Stomach (tissue), 9 donors: ENCODE data around the gene KDM4B. TPM values are rescaled to one million over a fixed set of nuclear protein-coding genes. Genes with fewer than 3 reads are reported as not detected.

Source experiments
- DNase-seq, 2 donors: peaks; one replicate each; pipeline versions ENCODE4 v3.0.0 to v3.0.0-alpha.2; 2013 to 2019
- H3K27ac ChIP-seq, 5 donors: fragments of 200-600 bp in 4 of 5; sonication (generic) in 4 of 5; one replicate each; pipeline ENCODE4 v1.5.1; 2013 to 2019; ENCODE audit warnings: mild to moderate bottlenecking in 1 of 5, moderate library complexity in 1 of 5
- H3K27me3 ChIP-seq, 3 donors: fragments of 200-600 bp; sonication (generic); one replicate each; pipeline ENCODE4 v1.5.1; 2017 to 2019; ENCODE audit warnings: mixed run types in 1 of 3
- H3K36me3 ChIP-seq, 4 donors: fragments of 200-600 bp; sonication (generic); 1 replicate in 3 of 4; 2 replicates in 1 of 4; pipeline ENCODE4 v1.5.1; 2016 to 2019
- H3K4me1 ChIP-seq, 4 donors: fragments of 200-600 bp; sonication (generic); one replicate each; pipeline ENCODE4 v1.5.1; 2016 to 2019
- H3K4me3 ChIP-seq, 4 donors: fragments of 200-600 bp; sonication (generic) in 3 of 4; one replicate each; pipeline ENCODE4 v1.5.1; 2016 to 2019; ENCODE audit warnings: mild to moderate bottlenecking in 1 of 4
- H3K9me3 ChIP-seq, 4 donors: fragments of 200-600 bp; sonication (generic); one replicate each; pipeline ENCODE4 v1.5.1; 2016 to 2019
- CTCF ChIP-seq, 7 experiments: fragments of 450-650 bp in 4 of 7; fragments of 200-600 bp in 3 of 7; sonication (generic) in 3 of 7; IDR thresholded peaks; one replicate each; pipeline ENCODE4 v1.5.1; 2016 to 2019; ENCODE audit warnings: antibody characterized with exemption in 7 of 7, control low read depth in 2 of 7, mild to moderate bottlenecking in 1 of 7
- EP300 ChIP-seq: sonication (generic); formaldehyde crosslinking; IDR thresholded peaks from one replicate; pipeline ENCODE4 v1.6.1; 2017; ENCODE audit warnings: antibody characterized with exemption
- POLR2A ChIP-seq, 4 donors: fragments of 450-650 bp; IDR thresholded peaks; one replicate each; pipeline ENCODE4 v1.6.1; 2016; ENCODE audit warnings: antibody characterized with exemption in 4 of 4, control low read depth in 2 of 4, mild to moderate bottlenecking in 1 of 4, moderate library complexity in 1 of 4
- POLR2AphosphoS5 ChIP-seq, 3 donors: sonication (generic); formaldehyde crosslinking; IDR thresholded peaks; one replicate each; pipeline ENCODE4 v1.6.1; 2016; ENCODE audit warnings: antibody characterized with exemption in 3 of 3
- WGBS, 5 donors: extraction: QIAGEN DNeasy Blood & Tissue Kit in 3 of 5; methylation state at CpG; one replicate each; pipeline versions ENCODE4 v1.1.5 to v1.1.7; 2013 to 2018; 5-methylcytosine and 5-hydroxymethylcytosine counted together
- intact Hi-C: fragments of 100-400 bp; cut with DNase I; formaldehyde crosslinking; loops from one replicate; pipeline ENCODE4 v1.15.1; 2023; ENCODE audit warnings: low total_unique reads
- polyA plus RNA-seq, 3 donors: library from polyadenylated mRNA; stranded (reverse); fragments of 200-250 nt; gene quantifications; one replicate each; pipeline ENCODE4 v1.2.3, GENCODE V29; 2013
- total RNA-seq, 5 donors: library from RNA; depleted of rRNA; stranded (reverse); fragments of >200 nt; gene quantifications; one replicate each; pipeline versions ENCODE4 v1.1.0 to v1.2.3, GENCODE V29; 2014 to 2016
- donor health status: healthy with polysubstance abuse.
- donor health status: Bipolar disorder and iron deficiency.
- donor health status: healthy.

KDM4B gene
- total and polyA plus RNA-seq, 8 donors, result 5.2 to 202 (median 29.4) TPM

GRCh38 chr19:5080809-5081208, 111.9 kb downstream of the KDM4B start:
- WGBS, 5 donors, result 85 to 93% (median 90%) methylated on average over 19 of the region's 19 CpGs
- H3K4me1 ChIP-seq, result no peaks in the 10 kb centered on the region
- H3K27me3 ChIP-seq, result no peaks in the 10 kb centered on the region
- intact Hi-C loops, result no loop called here
- H3K27ac ChIP-seq, result no peak overlapping the region
- no peak overlapping the region for H3K4me3 ChIP-seq
- no peaks in the 10 kb centered on the region for H3K9me3 ChIP-seq
- TF ChIP-seq POLR2A (IDR thresholded peaks at IDR 0.05), result no peak
- no peak for TF ChIP-seq POLR2AphosphoS5 (IDR thresholded peaks at IDR 0.05)
- TF ChIP-seq EP300, result no peak
- TF ChIP-seq CTCF (IDR thresholded peaks at IDR 0.05), result no peak
- peaks cover 48 to 91% (median 90%) of the 10 kb centered on the region in 4 donors for H3K36me3 ChIP-seq
- no peak for DNase-seq

GRCh38 chr19:5081443-5082161, 112.7 kb downstream of the KDM4B start:
- DNase-seq, result no peak
- Histone ChIP-seq H3K36me3 (peaks cover 50 to 93% (median 92%) of the 10 kb centered on the region in 4 donors), H3K27me3 (no peaks in the 10 kb centered on the region)

GRCh38 chr19:5083547-5083965, 114.6 kb downstream of the KDM4B start:
- Histone ChIP-seq H3K4me3 (no peak overlapping the region), H3K9me3 (no peaks in the 10 kb centered on the region), H3K27me3 (no peaks in the 10 kb centered on the region), H3K27ac (peak overlapping the region in 1 of 5 donors; percentile 58), H3K4me1 (no peaks in the 10 kb centered on the region), H3K36me3 (peaks cover 50 to 93% (median 92%) of the 10 kb centered on the region in 4 donors)
- intact Hi-C loops, result no loop called here
- TF ChIP-seq POLR2AphosphoS5 (IDR thresholded peaks at IDR 0.05) (no peak), EP300 (no peak), POLR2A (IDR thresholded peaks at IDR 0.05) (no peak), CTCF (IDR thresholded peaks at IDR 0.05) (no peak)
- no peak for DNase-seq
- WGBS, 5 donors, result 66 to 86% (median 77%) methylated on average over 9 to 13 of the region's 13 CpGs

More at GRCh38 chr19:5081443-5082161, 112.7 kb downstream of the KDM4B start:
- Histone ChIP-seq H3K27ac (no peak overlapping the region), H3K4me1 (no peaks in the 10 kb centered on the region), H3K4me3 (no peak overlapping the region), H3K9me3 (no peaks in the 10 kb centered on the region)
- 92 to 96% (median 96%) methylated on average over 25 to 28 of the region's 28 CpGs for WGBS, 5 donors
- TF ChIP-seq EP300 (no peak), POLR2AphosphoS5 (IDR thresholded peaks at IDR 0.05) (no peak), CTCF (IDR thresholded peaks at IDR 0.05) (no peak), POLR2A (IDR thresholded peaks at IDR 0.05) (no peak)
- intact Hi-C loops, result no loop called here

GRCh38 chr19:5085566-5085965, 116.7 kb downstream of the KDM4B start:
- Histone ChIP-seq H3K27me3 (no peaks in the 10 kb centered on the region), H3K27ac (no peak overlapping the region), H3K4me1 (peaks cover 0 to 8% (median under 1%) of the 10 kb centered on the region in 4 donors), H3K4me3 (no peak overlapping the region), H3K9me3 (no peaks in the 10 kb centered on the region), H3K36me3 (peaks cover 40 to 83% (median 80%) of the 10 kb centered on the region in 4 donors)
- WGBS, 5 donors, result 93 to 100% (median 96%) methylated on average over 12 to 20 of the region's 20 CpGs
- TF ChIP-seq EP300 (no peak), POLR2AphosphoS5 (IDR thresholded peaks at IDR 0.05) (no peak), CTCF (IDR thresholded peaks at IDR 0.05) (no peak), POLR2A (IDR thresholded peaks at IDR 0.05) (no peak)
- intact Hi-C loops, result no loop called here
- DNase-seq, result no peak
